ENCODE measurements around the gene PLEKHM3.

GRCh38 chr2:208042450-208042849 lies 17.1 kb upstream of the PLEKHM3 start:
- no peak for TF ChIP-seq CTCF (tag by site-specific recombination; IDR thresholded peaks at IDR 0.05)
- no peak for TF ChIP-seq ZNF792 (tag by site-specific recombination; IDR thresholded peaks at IDR 0.05)
- TF ChIP-seq, protein P1, sequence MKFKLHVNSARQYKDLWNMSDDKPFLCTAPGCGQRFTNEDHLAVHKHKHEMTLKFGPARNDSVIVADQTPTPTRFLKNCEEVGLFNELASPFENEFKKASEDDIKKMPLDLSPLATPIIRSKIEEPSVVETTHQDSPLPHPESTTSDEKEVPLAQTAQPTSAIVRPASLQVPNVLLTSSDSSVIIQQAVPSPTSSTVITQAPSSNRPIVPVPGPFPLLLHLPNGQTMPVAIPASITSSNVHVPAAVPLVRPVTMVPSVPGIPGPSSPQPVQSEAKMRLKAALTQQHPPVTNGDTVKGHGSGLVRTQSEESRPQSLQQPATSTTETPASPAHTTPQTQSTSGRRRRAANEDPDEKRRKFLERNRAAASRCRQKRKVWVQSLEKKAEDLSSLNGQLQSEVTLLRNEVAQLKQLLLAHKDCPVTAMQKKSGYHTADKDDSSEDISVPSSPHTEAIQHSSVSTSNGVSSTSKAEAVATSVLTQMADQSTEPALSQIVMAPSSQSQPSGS (tag by site-specific recombination; IDR thresholded peaks at IDR 0.05; ENCODE audit: low read depth), result no peak
- TF ChIP-seq GLI2 (tag by site-specific recombination; IDR thresholded peaks at IDR 0.05; ENCODE audit: borderline replicate concordance, low read depth), result no peak
